HepG2 (cell line): ENCODE measurements around the gene ARHGAP10. TPM values are rescaled to one million over a fixed set of nuclear protein-coding genes. Genes with fewer than 3 reads are reported as not detected.

ENCODE experiments used
- ATAC-seq: fragments of 200-7000 bp; cut with Tn5 transposase; 3 replicates; pipeline ENCODE4 v1.9.1; 2020; ENCODE audit warnings: mild to moderate bottlenecking, moderate library complexity
- BruUV-seq: library from RNA; stranded (reverse); fragments of 400-500 nt; replicated peaks from 2 replicates; lab custom pipeline; 2021; lab: Mats Ljungman, UMichigan
- CTCF ChIA-PET: fragments of 300-600 bp; formaldehyde crosslinking; extraction: SDS; loops from one replicate; lab custom pipeline; 2021; ENCODE audit warnings: low total read pairs, inconsistent platforms, low intra/inter-chr PET ratio; lab: Yijun Ruan, JAX
- POLR2A ChIA-PET: fragments of 350-600 bp; sonication (Branson Sonifier 250); formaldehyde crosslinking; loops from one replicate; lab custom pipeline; 2020; ENCODE audit warnings: antibody characterized with exemption, inconsistent platforms; lab: Yijun Ruan, JAX
- DNase-seq: peaks from one replicate; pipeline ENCODE4 v3.0.0-alpha.2; 2015; ENCODE audit warnings: low spot score
- FAIRE-seq: peaks from 3 replicates; lab custom pipeline; 2011; peaks lifted over from hg19 to GRCh38; lab: Jason Lieb, UNC
- H2AFZ ChIP-seq: one replicate; pipeline ENCODE4 v1.6.1; 2011; ENCODE audit warnings: low read length, inconsistent platforms
- H3K27ac ChIP-seq: fragments of 300-600 bp; 3 replicates; pipeline ENCODE4 v1.8.0; 2011; ENCODE audit warnings: mixed run types, mild to moderate bottlenecking, mixed read lengths, low read length, inconsistent platforms; ENCODE audit not compliant: insufficient read depth; ENCODE audit errors: extremely low read length
- H3K27me3 ChIP-seq, 2 experiments: fragments of 200-600 bp in 1 of 2; 2 replicates in 1 of 2; 3 replicates in 1 of 2; pipeline versions ENCODE4 v1.6.0 to v1.8.0; 2011; ENCODE audit warnings: low read length in 2 of 2, mild to moderate bottlenecking in 2 of 2, moderate library complexity in 2 of 2, inconsistent platforms in 1 of 2; ENCODE audit not compliant: insufficient read depth in 2 of 2, control insufficient read depth in 1 of 2
- H3K36me3 ChIP-seq, 2 experiments: fragments of 200-600 bp in 1 of 2; replicated peaks in 1 of 2; 2 replicates in 1 of 2; 3 replicates in 1 of 2; pipeline versions ENCODE4 v1.5.1 to v1.8.0; 2011; ENCODE audit warnings: low read length in 2 of 2, inconsistent platforms in 1 of 2; ENCODE audit not compliant: insufficient read depth in 2 of 2, control insufficient read depth in 1 of 2
- H3K4me1 ChIP-seq: 2 replicates; pipeline ENCODE4 v1.5.1; 2012; ENCODE audit warnings: low read length, inconsistent platforms; ENCODE audit not compliant: insufficient read depth
- H3K4me2 ChIP-seq: 2 replicates; pipeline ENCODE4 v1.6.0; 2011; ENCODE audit warnings: low read depth, low read length, inconsistent platforms
- H3K4me3 ChIP-seq, 3 experiments: fragments of 200-600 bp in 1 of 3; sonication (generic), shearing (Covaris generic) in 1 of 3; replicated peaks in 1 of 3; 2 replicates each; pipeline ENCODE4 v1.5.1; 2011 to 2016; ENCODE audit warnings: low read length in 3 of 3, inconsistent platforms in 2 of 3, low read depth in 2 of 3, mild to moderate bottlenecking in 2 of 3, control low read depth in 1 of 3, mixed read lengths in 1 of 3; ENCODE audit not compliant: insufficient read depth in 1 of 3
- H3K79me2 ChIP-seq: one replicate; pipeline ENCODE4 v1.6.1; 2011; ENCODE audit warnings: low read length, inconsistent platforms; ENCODE audit not compliant: insufficient read depth
- H3K9ac ChIP-seq: 2 replicates; pipeline ENCODE4 v1.6.0; 2011; ENCODE audit warnings: mild to moderate bottlenecking, low read depth, low read length, inconsistent platforms; ENCODE audit not compliant: insufficient read depth
- H3K9me3 ChIP-seq: 2 replicates; pipeline ENCODE4 v1.5.1; 2012; ENCODE audit warnings: mild to moderate bottlenecking, low read length
- H4K20me1 ChIP-seq: 2 replicates; pipeline ENCODE4 v1.6.0; 2011; ENCODE audit warnings: inconsistent platforms, mild to moderate bottlenecking, low read length, moderate library complexity; ENCODE audit not compliant: insufficient read depth
- CENPT ChIP-seq: sonication (generic); formaldehyde crosslinking; IDR thresholded peaks from 2 replicates; pipeline ENCODE4 v1.8.0; 2022; ENCODE audit warnings: low read depth, mild to moderate bottlenecking, moderate library complexity, missing genetic modification reagents
- DPF2 ChIP-seq: sonication (generic); formaldehyde crosslinking; IDR thresholded peaks from 2 replicates; pipeline ENCODE4 v1.4.0; 2020; ENCODE audit warnings: mild to moderate bottlenecking, low read depth, missing genetic modification reagents, borderline replicate concordance
- GTF3A ChIP-seq: sonication (generic); formaldehyde crosslinking; conservative IDR thresholded peaks from 2 replicates; pipeline ENCODE4 v1.4.0; 2020; ENCODE audit warnings: mild to moderate bottlenecking, missing genetic modification reagents
- HCFC1 ChIP-seq: fragments of 150-350 bp; IDR thresholded peaks from 2 replicates; pipeline ENCODE4 v1.6.1; 2014; ENCODE audit warnings: low read depth, low read length
- HDAC2 ChIP-seq: sonication (generic); formaldehyde crosslinking; IDR thresholded peaks from 2 replicates; pipeline ENCODE4 v1.4.0; 2020; ENCODE audit warnings: missing genetic modification reagents
- NKX3-1 ChIP-seq: sonication (generic); formaldehyde crosslinking; IDR thresholded peaks from 2 replicates; pipeline ENCODE4 v1.5.0; 2020; ENCODE audit warnings: missing genetic modification reagents
- NRL ChIP-seq: sonication (generic); formaldehyde crosslinking; IDR thresholded peaks from 2 replicates; pipeline ENCODE4 v1.5.0; 2020; ENCODE audit warnings: missing genetic modification reagents, mild to moderate bottlenecking, moderate library complexity, borderline replicate concordance
- PAX8 ChIP-seq: sonication (generic); formaldehyde crosslinking; IDR thresholded peaks from 2 replicates; pipeline ENCODE4 v1.8.0; 2022; ENCODE audit warnings: mild to moderate bottlenecking, missing genetic modification reagents, borderline replicate concordance
- SP5 ChIP-seq: IDR thresholded peaks from 2 replicates; pipeline ENCODE4 v1.6.1; 2016; ENCODE audit warnings: low read depth, borderline replicate concordance
- ZFP36L1 ChIP-seq: sonication (generic); formaldehyde crosslinking; IDR thresholded peaks from 2 replicates; pipeline ENCODE4 v1.8.0; 2022; ENCODE audit warnings: mild to moderate bottlenecking, missing genetic modification reagents, moderate library complexity
- ZFY ChIP-seq: sonication (generic); formaldehyde crosslinking; IDR thresholded peaks from 2 replicates; pipeline ENCODE4 v1.4.0; 2020; ENCODE audit warnings: missing genetic modification reagents
- ZNF354B ChIP-seq: sonication (generic); formaldehyde crosslinking; IDR thresholded peaks from 2 replicates; pipeline ENCODE4 v1.8.0; 2022; ENCODE audit warnings: mild to moderate bottlenecking, missing genetic modification reagents
- ZNF446 ChIP-seq: sonication (generic); formaldehyde crosslinking; IDR thresholded peaks from 2 replicates; pipeline ENCODE4 v1.5.0; 2020; ENCODE audit warnings: mild to moderate bottlenecking, missing genetic modification reagents
- ZNF513 ChIP-seq: sonication (generic); formaldehyde crosslinking; conservative IDR thresholded peaks from 2 replicates; pipeline ENCODE4 v1.5.0; 2020; ENCODE audit warnings: missing genetic modification reagents
- ZNF547 ChIP-seq: sonication (generic); formaldehyde crosslinking; IDR thresholded peaks from 2 replicates; pipeline ENCODE4 v1.5.1; 2020; ENCODE audit warnings: mild to moderate bottlenecking, missing genetic modification reagents
- ZNF557 ChIP-seq: sonication (generic); formaldehyde crosslinking; IDR thresholded peaks from 2 replicates; pipeline ENCODE4 v1.4.0; 2020; ENCODE audit warnings: missing genetic modification reagents
- ZNF572 ChIP-seq: sonication (generic); formaldehyde crosslinking; IDR thresholded peaks from 2 replicates; pipeline ENCODE4 v1.5.1; 2020; ENCODE audit warnings: mild to moderate bottlenecking, missing genetic modification reagents
- ZNF747 ChIP-seq: sonication (generic); formaldehyde crosslinking; IDR thresholded peaks from 2 replicates; pipeline ENCODE4 v1.8.1; 2023; ENCODE audit warnings: missing genetic modification reagents, mild to moderate bottlenecking, borderline replicate concordance
- ZNF749 ChIP-seq: sonication (generic); formaldehyde crosslinking; IDR thresholded peaks from 2 replicates; pipeline ENCODE4 v1.8.0; 2022; ENCODE audit warnings: mild to moderate bottlenecking, missing genetic modification reagents, moderate library complexity, borderline replicate concordance
- WGBS: methylation state at CpG from one replicate; pipeline ENCODE4 v1.1.6; 2017; ENCODE audit warnings: low lambda C conversion rate; 5-methylcytosine and 5-hydroxymethylcytosine counted together
- in situ Hi-C: cut with HindIII; loops from 2 replicates; pipeline ENCODE4 v1.10.0; 2017; ENCODE audit warnings: low pct_unique_long_range_greater_than_20kb; ENCODE audit not compliant: extremely low pct_ligation_motif_present
- intact Hi-C: fragments of 100-400 bp; cut with micrococcal nuclease; formaldehyde crosslinking; loops from one replicate; pipeline ENCODE4 v1.10.0; 2022; ENCODE audit not compliant: unreplicated experiment
- polyA plus RNA-seq, 8 experiments: library from polyadenylated mRNA; depleted of rRNA in 3 of 8; stranded (reverse) in 7 of 8; unstranded in 1 of 8; fragments of >200 nt; fragmentation: Illumina TruSeq in 4 of 8; extraction: Trizol in 4 of 8; gene quantifications; 2 replicates each; pipeline versions ENCODE4 v1.2.1 to v1.2.3, GENCODE V29; 2011 to 2016; ENCODE audit warnings: low read depth in 4 of 8, missing spikeins in 1 of 8, mixed read lengths in 1 of 8; ENCODE audit not compliant: insufficient read depth in 1 of 8
- total RNA-seq, 5 experiments: library from RNA; depleted of rRNA; stranded (reverse); fragments of >200 nt; fragmentation: Illumina TruSeq; extraction: Trizol; gene quantifications; 2 replicates each; pipeline ENCODE4 v1.2.3, GENCODE V29; 2016; ENCODE audit warnings: low read depth in 1 of 5
- TF ChIP-seq, protein P1 (sequence below): sonication (generic); formaldehyde crosslinking; IDR thresholded peaks from 2 replicates; pipeline ENCODE4 v1.4.0; 2020; ENCODE audit warnings: missing genetic modification reagents, borderline replicate concordance

Gene ARHGAP10
- total and polyA plus RNA-seq, 2 of the 13 experiments (the other 11 are each of a cell fraction or from before 2014, with no cell fraction given), result 0.45 to 1.6 TPM

DNA sequence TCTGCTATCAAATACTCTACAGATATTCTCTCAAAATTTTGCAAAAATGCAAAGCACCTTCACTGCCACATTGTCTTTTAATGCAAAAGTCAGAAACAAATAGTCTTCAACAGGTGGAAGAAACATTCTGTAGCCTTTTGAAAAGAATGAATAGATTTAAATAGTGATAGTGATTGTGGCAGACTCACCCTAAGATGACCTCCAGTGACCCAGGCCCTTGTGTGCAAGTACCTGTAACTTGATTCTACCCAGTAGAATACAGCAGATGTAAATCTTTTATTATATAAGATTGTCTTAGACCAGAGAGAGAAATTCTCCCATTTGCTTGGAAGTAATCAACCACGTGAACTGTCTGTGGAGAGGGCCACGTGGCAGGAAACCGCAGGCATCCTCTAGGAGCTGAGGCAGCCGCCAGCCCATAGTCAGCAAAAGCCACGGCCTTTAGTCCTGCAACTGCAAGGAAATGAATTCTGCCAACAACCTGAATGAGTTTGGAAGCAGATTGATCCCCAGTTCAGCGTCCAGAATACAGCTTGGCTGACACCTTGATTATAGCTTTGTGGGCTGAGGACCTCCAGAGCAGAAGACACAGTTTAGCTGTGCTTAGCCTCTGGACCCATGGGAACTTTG is 272.5 kb downstream of the ARHGAP10 start:
- no peaks in the 10 kb centered on the region for H3K27me3 ChIP-seq
- H3K36me3 ChIP-seq, result no peaks in the 10 kb centered on the region
- no peak for TF ChIP-seq ZNF572 (CRISPR knock-in tag)
- no peak for TF ChIP-seq ZNF557 (CRISPR knock-in tag)
- no peak for TF ChIP-seq ZNF513 (CRISPR knock-in tag)
- TF ChIP-seq ZNF547 (CRISPR knock-in tag), result no peak
- no peak for TF ChIP-seq NKX3-1 (CRISPR knock-in tag)
- no peak for TF ChIP-seq ZFY
- no peak for TF ChIP-seq ZNF354B (CRISPR knock-in tag)
- TF ChIP-seq SP5 (CRISPR knock-in tag), result no peak
- no peak for TF ChIP-seq CENPT
- no peak for TF ChIP-seq ZNF747
- TF ChIP-seq DPF2 (CRISPR knock-in tag), result no peak
- no peak for TF ChIP-seq PAX8 (CRISPR knock-in tag)
- no peak for TF ChIP-seq ZFP36L1 (CRISPR knock-in tag)
- TF ChIP-seq NRL (CRISPR knock-in tag), result no peak
- TF ChIP-seq GTF3A (CRISPR knock-in tag), result no peak
- TF ChIP-seq, protein P1, sequence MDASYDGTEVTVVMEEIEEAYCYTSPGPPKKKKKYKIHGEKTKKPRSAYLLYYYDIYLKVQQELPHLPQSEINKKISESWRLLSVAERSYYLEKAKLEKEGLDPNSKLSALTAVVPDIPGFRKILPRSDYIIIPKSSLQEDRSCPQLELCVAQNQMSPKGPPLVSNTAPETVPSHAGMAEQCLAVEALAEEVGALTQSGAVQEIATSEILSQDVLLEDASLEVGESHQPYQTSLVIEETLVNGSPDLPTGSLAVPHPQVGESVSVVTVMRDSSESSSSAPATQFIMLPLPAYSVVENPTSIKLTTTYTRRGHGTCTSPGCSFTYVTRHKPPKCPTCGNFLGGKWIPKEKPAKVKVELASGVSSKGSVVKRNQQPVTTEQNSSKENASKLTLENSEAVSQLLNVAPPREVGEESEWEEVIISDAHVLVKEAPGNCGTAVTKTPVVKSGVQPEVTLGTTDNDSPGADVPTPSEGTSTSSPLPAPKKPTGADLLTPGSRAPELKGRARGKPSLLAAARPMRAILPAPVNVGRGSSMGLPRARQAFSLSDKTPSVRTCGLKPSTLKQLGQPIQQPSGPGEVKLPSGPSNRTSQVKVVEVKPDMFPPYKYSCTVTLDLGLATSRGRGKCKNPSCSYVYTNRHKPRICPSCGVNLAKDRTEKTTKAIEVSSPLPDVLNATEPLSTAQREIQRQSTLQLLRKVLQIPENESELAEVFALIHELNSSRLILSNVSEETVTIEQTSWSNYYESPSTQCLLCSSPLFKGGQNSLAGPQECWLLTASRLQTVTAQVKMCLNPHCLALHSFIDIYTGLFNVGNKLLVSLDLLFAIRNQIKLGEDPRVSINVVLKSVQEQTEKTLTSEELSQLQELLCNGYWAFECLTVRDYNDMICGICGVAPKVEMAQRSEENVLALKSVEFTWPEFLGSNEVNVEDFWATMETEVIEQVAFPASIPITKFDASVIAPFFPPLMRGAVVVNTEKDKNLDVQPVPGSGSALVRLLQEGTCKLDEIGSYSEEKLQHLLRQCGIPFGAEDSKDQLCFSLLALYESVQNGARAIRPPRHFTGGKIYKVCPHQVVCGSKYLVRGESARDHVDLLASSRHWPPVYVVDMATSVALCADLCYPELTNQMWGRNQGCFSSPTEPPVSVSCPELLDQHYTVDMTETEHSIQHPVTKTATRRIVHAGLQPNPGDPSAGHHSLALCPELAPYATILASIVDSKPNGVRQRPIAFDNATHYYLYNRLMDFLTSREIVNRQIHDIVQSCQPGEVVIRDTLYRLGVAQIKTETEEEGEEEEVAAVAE (CRISPR knock-in tag), result no peak
- TF ChIP-seq HDAC2 (CRISPR knock-in tag), result no peak
- TF ChIP-seq ZNF446, result no peak
- no peak for TF ChIP-seq HCFC1
- TF ChIP-seq ZNF749 (CRISPR knock-in tag), result no peak
- no peak overlapping the region for H3K9ac ChIP-seq
- no peak for DNase-seq
- BruUV-seq, result no TSS peak
- no peak for FAIRE-seq
- no peak for ATAC-seq
- H4K20me1 ChIP-seq, result no peaks in the 10 kb centered on the region
- no peaks in the 10 kb centered on the region for H3K4me1 ChIP-seq
- H3K27ac ChIP-seq, result no peak overlapping the region
- ChIA-PET POLR2A (no interaction called here), CTCF (no interaction called here)
- 46% methylated on average over 5 of the region's 6 CpGs for WGBS
- H3K4me2 ChIP-seq, result no peak overlapping the region
- no peaks in the 10 kb centered on the region for H3K79me2 ChIP-seq
- intact Hi-C loops, result no loop called here
- no peak overlapping the region for H2AFZ ChIP-seq
- in situ Hi-C loops, result no loop called here
- no peaks in the 10 kb centered on the region for H3K9me3 ChIP-seq
- no peak overlapping the region for H3K4me3 ChIP-seq
